H9 (cell line): ENCODE results near the gene DNAJC11. TPM values are rescaled to one million over a fixed set of nuclear protein-coding genes. Genes with fewer than 3 reads are reported as not detected.
A peak's percentile ranks its signal among the peaks of the same experiment; 100 is the strongest.

ENCODE experiments used
- DNase-seq: peaks from one replicate; pipeline ENCODE4 v3.0.0-alpha.2; 2017
- H2AFZ ChIP-seq: one replicate; pipeline ENCODE4 v1.6.1; 2013; ENCODE audit warnings: mild to moderate bottlenecking, low read length, control low read depth, moderate library complexity
- H2AK5ac ChIP-seq: 2 replicates; pipeline ENCODE4 v1.6.1; 2013; ENCODE audit warnings: low read length, control low read depth, mixed read lengths; ENCODE audit not compliant: insufficient read length
- H2BK120ac ChIP-seq: one replicate; pipeline ENCODE4 v1.6.1; 2013; ENCODE audit warnings: low read depth, mild to moderate bottlenecking, low read length, control low read depth, inconsistent platforms; ENCODE audit not compliant: poor library complexity, severe bottlenecking
- H2BK12ac ChIP-seq: 2 replicates; pipeline ENCODE4 v1.6.1; 2013; ENCODE audit warnings: low read length, control low read depth, mixed read lengths, low read depth; ENCODE audit not compliant: insufficient read length
- H2BK15ac ChIP-seq: 2 replicates; pipeline ENCODE4 v1.6.1; 2013; ENCODE audit warnings: low read depth, low read length, control low read depth
- H2BK20ac ChIP-seq: one replicate; pipeline ENCODE4 v1.6.1; 2013; ENCODE audit warnings: low read depth, mild to moderate bottlenecking, low read length, control low read depth, inconsistent platforms; ENCODE audit not compliant: poor library complexity, severe bottlenecking
- H2BK5ac ChIP-seq: 2 replicates; pipeline ENCODE4 v1.6.1; 2013; ENCODE audit warnings: low read length, control low read depth, mixed read lengths; ENCODE audit not compliant: insufficient read length
- H3K14ac ChIP-seq: 2 replicates; pipeline ENCODE4 v1.6.1; 2013; ENCODE audit warnings: low read length, control low read depth; ENCODE audit not compliant: insufficient read depth
- H3K18ac ChIP-seq: 2 replicates; pipeline ENCODE4 v1.6.1; 2013; ENCODE audit warnings: low read depth, mild to moderate bottlenecking, mixed read lengths, low read length, control low read depth; ENCODE audit not compliant: insufficient read length
- H3K23ac ChIP-seq: 2 replicates; pipeline ENCODE4 v1.6.1; 2013; ENCODE audit warnings: low read length, control low read depth, mixed read lengths, low read depth; ENCODE audit not compliant: insufficient read length
- H3K23me2 ChIP-seq: 2 replicates; pipeline ENCODE4 v1.6.1; 2013; ENCODE audit warnings: low read depth, mild to moderate bottlenecking, mixed read lengths, low read length, control low read depth; ENCODE audit not compliant: insufficient read length, poor library complexity, severe bottlenecking
- H3K27ac ChIP-seq: 2 replicates; pipeline ENCODE4 v1.5.1; 2013; ENCODE audit warnings: low read length, control low read depth, mixed read lengths, low read depth; ENCODE audit not compliant: insufficient read length
- H3K27me3 ChIP-seq: 2 replicates; pipeline ENCODE4 v1.6.1; 2013; ENCODE audit warnings: low read length, control low read depth, inconsistent platforms; ENCODE audit not compliant: insufficient read depth
- H3K4ac ChIP-seq: 2 replicates; pipeline ENCODE4 v1.6.1; 2013; ENCODE audit warnings: low read depth, mild to moderate bottlenecking, control low read depth, inconsistent platforms, low read length, moderate library complexity
- H3K4me1 ChIP-seq: 2 replicates; pipeline ENCODE4 v1.6.1; 2013; ENCODE audit warnings: low read length, control low read depth, inconsistent platforms; ENCODE audit not compliant: insufficient read depth
- H3K4me2 ChIP-seq: 2 replicates; pipeline ENCODE4 v1.6.1; 2013; ENCODE audit warnings: low read length, control low read depth, mixed read lengths; ENCODE audit not compliant: insufficient read length, insufficient read depth
- H3K56ac ChIP-seq: 2 replicates; pipeline ENCODE4 v1.6.1; 2013; ENCODE audit warnings: low read depth, mild to moderate bottlenecking, mixed read lengths, low read length, control low read depth; ENCODE audit not compliant: insufficient read length
- H3K79me1 ChIP-seq: 2 replicates; pipeline ENCODE4 v1.6.1; 2013; ENCODE audit warnings: low read depth, mild to moderate bottlenecking, moderate library complexity, low read length, control low read depth, inconsistent platforms; ENCODE audit not compliant: insufficient read depth, poor library complexity, severe bottlenecking
- H3K79me2 ChIP-seq: 2 replicates; pipeline ENCODE4 v1.6.1; 2013; ENCODE audit warnings: low read length, control low read depth, inconsistent platforms; ENCODE audit not compliant: insufficient read depth
- H3K9ac ChIP-seq: 2 replicates; pipeline ENCODE4 v1.6.1; 2013; ENCODE audit warnings: low read length, control low read depth, mixed read lengths; ENCODE audit not compliant: insufficient read length; ENCODE audit errors: extremely low read depth
- H3K9me3 ChIP-seq: one replicate; pipeline ENCODE4 v1.6.1; 2013; ENCODE audit warnings: low read depth, low read length, inconsistent platforms; ENCODE audit not compliant: control insufficient read depth
- H3T11ph ChIP-seq: one replicate; pipeline ENCODE4 v1.6.1; 2013; ENCODE audit warnings: mild to moderate bottlenecking, low read length, control low read depth, inconsistent platforms
- H4K20me1 ChIP-seq: one replicate; pipeline ENCODE4 v1.6.1; 2013; ENCODE audit not compliant: control insufficient read depth, insufficient read length, insufficient read depth
- H4K5ac ChIP-seq: 2 replicates; pipeline ENCODE4 v1.6.1; 2013; ENCODE audit warnings: low read depth, mild to moderate bottlenecking, mixed read lengths, low read length, control low read depth; ENCODE audit not compliant: insufficient read length
- H4K8ac ChIP-seq: replicated peaks from 2 replicates; pipeline ENCODE4 v1.6.1; 2013; ENCODE audit warnings: low read length, control low read depth, mixed read lengths, low read depth; ENCODE audit not compliant: insufficient read length
- H4K91ac ChIP-seq: 2 replicates; pipeline ENCODE4 v1.6.1; 2013; ENCODE audit warnings: low read depth, mild to moderate bottlenecking, moderate library complexity, mixed read lengths, low read length, control low read depth; ENCODE audit not compliant: insufficient read length
- H3K27ac Mint-ChIP-seq, 3 experiments: 2 replicates in 2 of 3; 3 replicates in 1 of 3; pipeline ENCODE4 v1.8.0; 2020 to 2021; ENCODE audit warnings: mixed read lengths in 3 of 3, mild to moderate bottlenecking in 1 of 3, moderate library complexity in 1 of 3
- H3K27me3 Mint-ChIP-seq: 2 replicates; pipeline ENCODE4 v1.8.0; 2021; ENCODE audit warnings: low read depth, mild to moderate bottlenecking, moderate library complexity, mixed read lengths
- H3K36me3 Mint-ChIP-seq, 3 experiments: 2 replicates in 2 of 3; 3 replicates in 1 of 3; pipeline ENCODE4 v1.8.0; 2020 to 2021; ENCODE audit warnings: low read depth in 3 of 3, mixed read lengths in 3 of 3; ENCODE audit not compliant: insufficient read depth in 1 of 3
- H3K4me1 Mint-ChIP-seq, 2 experiments: 2 replicates each; pipeline ENCODE4 v1.8.0; 2020; ENCODE audit warnings: mixed read lengths in 2 of 2
- H3K4me3 Mint-ChIP-seq, 2 experiments: 2 replicates in 1 of 2; 3 replicates in 1 of 2; pipeline ENCODE4 v1.8.0; 2020 to 2021; ENCODE audit warnings: mild to moderate bottlenecking in 2 of 2, mixed read lengths in 2 of 2, moderate library complexity in 1 of 2
- H3K9me3 Mint-ChIP-seq, 2 experiments: 2 replicates in 1 of 2; 3 replicates in 1 of 2; pipeline ENCODE4 v1.8.0; 2020; ENCODE audit warnings: mild to moderate bottlenecking in 2 of 2, mixed read lengths in 2 of 2, moderate library complexity in 1 of 2
- WGBS: extraction: QIAGEN DNeasy Blood & Tissue Kit; methylation state at CpG from one replicate; pipeline ENCODE4 v1.1.7; 2013; ENCODE audit warnings: missing lambda C conversion rate, low lambda C conversion rate, mixed read lengths; ENCODE audit not compliant: insufficient read length; ENCODE audit errors: extremely low coverage; 5-methylcytosine and 5-hydroxymethylcytosine counted together
- total RNA-seq: library from RNA; stranded (reverse); gene quantifications from 2 replicates; pipeline ENCODE4 v1.2.1, GENCODE V29; 2021
- TF ChIP-seq, protein P1 (sequence below): fragments of 200-600 bp; sonication (generic); conservative IDR thresholded peaks from 3 replicates; pipeline ENCODE4 v1.8.0; 2021; ENCODE audit warnings: antibody characterized with exemption, mild to moderate bottlenecking

DNAJC11 gene
- total RNA-seq, 1 experiment from 2014 or later = 88.5 TPM

DNA sequence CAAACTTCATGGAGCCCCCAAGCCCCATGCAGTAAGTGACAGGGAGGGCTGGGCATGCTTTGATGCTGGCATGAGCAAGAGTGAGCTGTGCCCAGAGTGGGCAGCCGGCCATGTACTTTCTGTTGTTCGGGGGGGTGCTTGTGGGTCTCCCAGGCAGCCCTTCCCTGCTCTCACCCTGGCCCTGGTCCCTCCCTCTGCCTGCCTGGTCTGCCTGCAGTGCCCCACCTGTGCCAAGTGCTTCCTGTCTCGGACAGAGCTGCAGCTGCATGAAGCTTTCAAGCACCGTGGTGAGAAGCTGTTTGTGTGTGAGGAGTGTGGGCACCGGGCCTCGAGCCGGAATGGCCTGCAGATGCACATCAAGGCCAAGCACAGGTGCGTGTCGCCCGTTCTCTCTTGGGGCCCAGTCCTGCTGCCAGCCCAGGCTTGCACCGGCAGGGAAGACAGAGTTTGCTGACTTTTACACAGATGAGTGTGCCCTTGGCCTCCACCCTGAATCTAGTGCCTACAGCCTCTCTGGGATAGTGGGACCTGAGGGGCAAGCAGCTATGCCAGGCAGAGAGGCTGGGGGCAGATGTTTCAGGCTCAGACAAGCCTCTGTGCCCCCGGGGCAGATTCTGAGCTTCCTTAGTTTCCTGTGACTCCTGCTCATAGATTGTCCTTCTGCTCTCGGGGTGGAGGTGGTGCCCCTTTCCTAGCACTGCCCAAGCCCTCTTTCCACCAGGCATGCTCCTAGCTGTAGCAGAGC is 114.2 kb downstream of the DNAJC11 start:
- no peaks in the 10 kb centered on the region for H3K79me1 ChIP-seq
- no peak overlapping the region for H4K8ac ChIP-seq
- H3K9me3 Mint-ChIP-seq = no peaks in the 10 kb centered on the region
- no peak for DNase-seq
- H3K4me3 Mint-ChIP-seq = no peak overlapping the region; a peak in 1 of 5 replicates
- TF ChIP-seq, protein P1, sequence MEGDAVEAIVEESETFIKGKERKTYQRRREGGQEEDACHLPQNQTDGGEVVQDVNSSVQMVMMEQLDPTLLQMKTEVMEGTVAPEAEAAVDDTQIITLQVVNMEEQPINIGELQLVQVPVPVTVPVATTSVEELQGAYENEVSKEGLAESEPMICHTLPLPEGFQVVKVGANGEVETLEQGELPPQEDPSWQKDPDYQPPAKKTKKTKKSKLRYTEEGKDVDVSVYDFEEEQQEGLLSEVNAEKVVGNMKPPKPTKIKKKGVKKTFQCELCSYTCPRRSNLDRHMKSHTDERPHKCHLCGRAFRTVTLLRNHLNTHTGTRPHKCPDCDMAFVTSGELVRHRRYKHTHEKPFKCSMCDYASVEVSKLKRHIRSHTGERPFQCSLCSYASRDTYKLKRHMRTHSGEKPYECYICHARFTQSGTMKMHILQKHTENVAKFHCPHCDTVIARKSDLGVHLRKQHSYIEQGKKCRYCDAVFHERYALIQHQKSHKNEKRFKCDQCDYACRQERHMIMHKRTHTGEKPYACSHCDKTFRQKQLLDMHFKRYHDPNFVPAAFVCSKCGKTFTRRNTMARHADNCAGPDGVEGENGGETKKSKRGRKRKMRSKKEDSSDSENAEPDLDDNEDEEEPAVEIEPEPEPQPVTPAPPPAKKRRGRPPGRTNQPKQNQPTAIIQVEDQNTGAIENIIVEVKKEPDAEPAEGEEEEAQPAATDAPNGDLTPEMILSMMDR = no peak
- no peak overlapping the region for H2BK20ac ChIP-seq
- peaks cover 0 to 3% of the 10 kb centered on the region in 2 experiments; a peak in 1 of 4 replicates for H3K4me1 Mint-ChIP-seq
- no peak overlapping the region for H2BK5ac ChIP-seq
- H4K20me1 ChIP-seq = no peaks in the 10 kb centered on the region
- no peak overlapping the region for H3K4ac ChIP-seq
- no peak overlapping the region for H2AK5ac ChIP-seq
- H3K27ac ChIP-seq = no peak overlapping the region
- H2BK15ac ChIP-seq = no peak overlapping the region
- H3K4me2 ChIP-seq = no peak overlapping the region
- no peak overlapping the region for H3K18ac ChIP-seq
- H2AFZ ChIP-seq = no peak overlapping the region
- no peak overlapping the region for H2BK12ac ChIP-seq
- H3K79me2 ChIP-seq = no peaks in the 10 kb centered on the region
- no peaks in the 10 kb centered on the region for H3K27me3 Mint-ChIP-seq
- no peak overlapping the region for H3K9ac ChIP-seq
- peak overlapping the region in 2 of 3 experiments; percentile 77 to 92; a peak in 2 of 7 replicates for H3K27ac Mint-ChIP-seq
- no CpG with 5 or more reads among the region's 13 CpGs for WGBS
- H3K9me3 ChIP-seq = no peaks in the 10 kb centered on the region
- no peaks in the 10 kb centered on the region for H3K23me2 ChIP-seq
- H3K27me3 ChIP-seq = no peaks in the 10 kb centered on the region
- H2BK120ac ChIP-seq = no peak overlapping the region
- peaks cover 9 to 37% (median 30%) of the 10 kb centered on the region in 3 experiments; a peak in 6 of 7 replicates for H3K36me3 Mint-ChIP-seq
- no peak overlapping the region for H4K5ac ChIP-seq
- no peaks in the 10 kb centered on the region for H3K4me1 ChIP-seq
- no peak overlapping the region for H4K91ac ChIP-seq
- no peak overlapping the region for H3T11ph ChIP-seq
- H3K56ac ChIP-seq = no peak overlapping the region
- H3K14ac ChIP-seq = no peak overlapping the region; the same call in 1 of the 2 replicates
- no peak overlapping the region for H3K23ac ChIP-seq
